Subcutaneous abdominal adipose tissue (tissue), 5 donors: ENCODE measurements around the gene TMEM258.
A peak's percentile ranks its signal among the peaks of the same experiment; 100 is the strongest.

Experiments used
- H3K27ac ChIP-seq: one replicate; pipeline ENCODE4 v1.7.0; 2013; ENCODE audit warnings: low read depth, mild to moderate bottlenecking, inconsistent platforms, low read length, moderate library complexity
- H3K27me3 ChIP-seq, 5 donors: one replicate each; pipeline ENCODE4 v1.7.0; 2013; ENCODE audit warnings: low read length in 5 of 5, inconsistent platforms in 1 of 5; ENCODE audit not compliant: control insufficient read depth in 5 of 5, insufficient read depth in 4 of 5
- H3K36me3 ChIP-seq, 5 donors: one replicate each; pipeline ENCODE4 v1.7.0; 2013; ENCODE audit warnings: low read length in 5 of 5; ENCODE audit not compliant: control insufficient read depth in 5 of 5, insufficient read depth in 5 of 5
- H3K4me1 ChIP-seq, 5 donors: one replicate each; pipeline ENCODE4 v1.7.0; 2013; ENCODE audit warnings: low read length in 5 of 5, mild to moderate bottlenecking in 3 of 5, moderate library complexity in 1 of 5; ENCODE audit not compliant: control insufficient read depth in 5 of 5, insufficient read depth in 5 of 5
- H3K4me3 ChIP-seq, 5 donors: one replicate each; pipeline ENCODE4 v1.7.0; 2013; ENCODE audit warnings: low read length in 5 of 5, low read depth in 1 of 5
- H3K9ac ChIP-seq, 5 donors: one replicate each; pipeline ENCODE4 v1.7.0; 2013; ENCODE audit warnings: low read length in 5 of 5, mild to moderate bottlenecking in 4 of 5, moderate library complexity in 3 of 5
- H3K9me3 ChIP-seq, 5 donors: one replicate each; pipeline ENCODE4 v1.7.0; 2013; ENCODE audit warnings: low read length in 5 of 5; ENCODE audit not compliant: control insufficient read depth in 5 of 5
- donor health status: healthy.
- donor health status: healthy.
- donor health status: healthy.
- donor health status: healthy.
- donor health status: healthy.

The TMEM258 gene

GRCh38 chr11:61761440-61762222, 30.8 kb downstream of the TMEM258 start:
- H3K4me3 ChIP-seq, result no peak overlapping the region
- H3K9ac ChIP-seq, result no peak overlapping the region
- H3K4me1 ChIP-seq, result no peaks in the 10 kb centered on the region
- no peaks in the 10 kb centered on the region for H3K36me3 ChIP-seq
- peaks cover 11 to 27% (median 22%) of the 10 kb centered on the region in 5 donors for H3K27me3 ChIP-seq
- no peak overlapping the region for H3K27ac ChIP-seq
- H3K9me3 ChIP-seq, result no peaks in the 10 kb centered on the region

GRCh38 chr11:61760946-61761345, 31.5 kb downstream of the TMEM258 start:
- no peak overlapping the region for H3K27ac ChIP-seq
- no peaks in the 10 kb centered on the region for H3K36me3 ChIP-seq
- H3K9ac ChIP-seq, result no peak overlapping the region
- no peak overlapping the region for H3K4me3 ChIP-seq
- peaks cover 11 to 27% (median 22%) of the 10 kb centered on the region in 5 donors for H3K27me3 ChIP-seq
- no peaks in the 10 kb centered on the region for H3K9me3 ChIP-seq
- peaks cover 0 to 4% (median 0%) of the 10 kb centered on the region in 5 donors for H3K4me1 ChIP-seq

GRCh38 chr11:61757213-61757862, 35.1 kb downstream of the TMEM258 start:
- Histone ChIP-seq H3K9me3 (no peaks in the 10 kb centered on the region), H3K27ac (no peak overlapping the region), H3K9ac (no peak overlapping the region), H3K4me1 (peaks cover 0 to 9% (median 5%) of the 10 kb centered on the region in 5 donors), H3K27me3 (peaks cover 6 to 18% (median 9%) of the 10 kb centered on the region in 5 donors), H3K4me3 (no peak overlapping the region), H3K36me3 (no peaks in the 10 kb centered on the region)

DNA sequence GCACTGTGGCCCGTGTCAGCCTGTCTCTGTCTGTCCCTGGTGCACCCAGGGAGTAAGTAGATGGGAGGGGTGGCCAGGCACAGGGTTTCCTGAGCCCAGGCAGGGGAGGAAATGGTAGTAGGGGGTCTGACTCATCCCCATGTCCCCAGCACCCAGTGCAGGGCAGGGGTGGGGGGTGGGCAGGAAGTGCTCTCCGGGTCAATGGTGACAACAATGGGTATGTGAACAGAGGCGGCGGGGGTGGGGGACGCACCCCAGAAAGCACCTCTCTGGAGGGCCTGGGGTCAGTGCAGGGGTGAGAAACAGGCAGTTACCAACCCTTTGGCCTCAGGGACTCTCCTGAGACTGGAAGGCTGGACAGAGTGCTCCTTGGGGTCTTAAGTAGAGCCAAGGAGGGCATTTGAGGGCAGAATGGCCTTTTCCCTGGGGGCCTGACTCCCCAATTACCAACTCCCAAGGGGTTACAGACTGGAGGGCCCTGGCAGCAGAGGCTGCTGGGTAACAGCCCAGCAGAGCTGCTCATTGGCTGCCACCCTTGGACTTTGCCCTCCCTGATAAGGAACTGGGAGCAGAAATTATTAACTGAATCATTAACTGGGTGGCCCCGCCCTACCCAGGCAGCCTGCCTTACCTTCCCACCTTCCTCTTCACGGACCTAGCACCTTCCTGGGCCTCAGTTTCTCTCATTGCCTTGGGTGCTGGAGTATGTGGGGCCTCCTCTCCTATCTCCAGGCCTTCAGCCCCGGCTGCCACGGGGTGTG, 35.8 kb downstream of the TMEM258 start:
- Histone ChIP-seq H3K27me3 (peaks cover 2 to 20% (median 4%) of the 10 kb centered on the region in 5 donors), H3K36me3 (no peaks in the 10 kb centered on the region), H3K9ac (no peak overlapping the region), H3K27ac (no peak overlapping the region), H3K4me3 (no peak overlapping the region), H3K9me3 (no peaks in the 10 kb centered on the region), H3K4me1 (peaks cover 0 to 15% (median 10%) of the 10 kb centered on the region in 5 donors)

GRCh38 chr11:61756147-61756451, 36.3 kb downstream of the TMEM258 start:
- Histone ChIP-seq H3K9ac (no peak overlapping the region), H3K4me1 (peaks cover 0 to 15% (median 10%) of the 10 kb centered on the region in 5 donors), H3K9me3 (no peaks in the 10 kb centered on the region), H3K36me3 (no peaks in the 10 kb centered on the region), H3K27me3 (peaks cover 0 to 18% (median 3%) of the 10 kb centered on the region in 5 donors), H3K4me3 (no peak overlapping the region), H3K27ac (no peak overlapping the region)

DNA sequence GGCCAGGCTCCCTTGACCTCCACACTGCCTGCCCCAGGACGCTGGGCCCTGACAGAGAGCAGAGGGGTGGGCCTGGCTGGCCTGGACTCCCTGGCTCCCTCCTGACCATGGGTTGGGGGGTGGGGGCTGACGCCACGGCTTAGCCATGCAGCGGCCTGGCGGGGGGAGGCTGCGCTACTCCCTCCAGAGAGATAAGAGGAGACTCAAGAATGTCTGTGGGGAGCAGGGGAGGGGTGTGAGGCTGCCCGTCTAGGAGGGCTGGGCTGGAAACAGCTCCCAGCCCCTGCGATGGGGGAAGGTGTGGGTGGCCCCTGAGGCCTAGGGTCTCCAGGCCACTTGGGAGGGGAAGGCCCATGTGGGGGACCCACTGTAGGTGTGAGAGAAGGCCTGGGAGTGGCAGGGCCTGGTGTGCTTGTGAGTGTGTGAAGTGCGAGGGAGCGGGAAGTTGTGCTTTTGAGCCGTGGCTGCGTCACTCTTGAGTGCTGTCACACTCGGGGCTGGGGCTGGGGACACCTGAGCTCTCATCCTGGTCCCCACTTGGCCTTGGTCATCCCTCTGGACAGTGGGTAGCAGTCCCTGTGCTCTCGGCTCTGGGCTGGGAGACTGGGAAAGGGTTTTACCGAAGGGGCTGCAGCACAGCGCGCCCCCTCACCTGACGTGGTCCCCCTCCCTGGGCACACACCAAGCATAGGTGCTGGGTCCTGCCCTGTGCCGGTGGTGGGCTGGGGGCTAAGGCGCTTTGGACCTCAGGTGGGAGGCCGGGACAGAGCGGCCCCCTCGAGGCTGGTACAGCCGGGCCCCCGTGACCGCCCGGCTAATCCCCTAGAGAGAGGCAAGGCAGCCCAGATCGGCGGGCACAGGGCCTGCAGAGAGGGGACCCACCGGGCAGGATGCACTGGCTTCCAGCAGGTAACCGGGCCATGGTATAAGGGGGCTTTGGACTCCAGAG, 37.6 kb downstream of the TMEM258 start:
- Histone ChIP-seq H3K4me1 (peaks cover 0 to 15% (median 10%) of the 10 kb centered on the region in 5 donors), H3K27ac (no peak overlapping the region), H3K9ac (no peak overlapping the region), H3K27me3 (peaks cover 0 to 11% (median 3%) of the 10 kb centered on the region in 5 donors), H3K9me3 (no peaks in the 10 kb centered on the region), H3K36me3 (no peaks in the 10 kb centered on the region), H3K4me3 (no peak overlapping the region)

DNA sequence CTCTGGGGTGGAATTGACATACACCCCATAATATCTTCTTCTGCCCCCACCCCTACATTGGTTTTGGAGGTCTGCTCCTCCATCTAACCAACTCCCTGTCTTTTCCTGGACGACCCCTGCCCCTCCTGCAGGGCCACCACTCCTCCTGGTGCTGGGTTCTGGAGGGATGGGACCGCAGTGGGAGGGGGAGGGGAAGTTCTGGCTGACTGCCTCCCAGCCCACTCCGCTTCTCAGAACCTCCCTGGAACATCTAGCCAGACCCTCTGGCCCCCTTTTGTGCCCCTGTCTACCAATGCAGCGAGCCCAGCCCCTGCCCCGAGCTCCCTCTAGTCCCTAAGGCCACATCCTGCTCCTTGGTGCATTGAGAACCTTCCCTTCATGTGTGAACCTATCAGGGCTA, 38.7 kb downstream of the TMEM258 start:
- peaks cover 0 to 15% (median 10%) of the 10 kb centered on the region in 5 donors for H3K4me1 ChIP-seq

GRCh38 chr11:61752925-61753521, 39.4 kb downstream of the TMEM258 start:
- peaks cover 0 to 18% (median 13%) of the 10 kb centered on the region in 5 donors for H3K4me1 ChIP-seq
- no peaks in the 10 kb centered on the region for H3K36me3 ChIP-seq
- H3K9ac ChIP-seq, result peak overlapping the region in 2 of 5 donors; percentile 25 to 32
- H3K9me3 ChIP-seq, result no peaks in the 10 kb centered on the region
- peak overlapping the region in 4 of 5 donors; percentile 36 to 64 (median 48) for H3K4me3 ChIP-seq
- H3K27me3 ChIP-seq, result peaks cover 0 to 11% (median 3%) of the 10 kb centered on the region in 5 donors
- H3K27ac ChIP-seq, result no peak overlapping the region

More for the DNA sequence above, 38.7 kb downstream of the TMEM258 start:
- H3K9me3 ChIP-seq, result no peaks in the 10 kb centered on the region
- no peak overlapping the region for H3K9ac ChIP-seq
- H3K27me3 ChIP-seq, result peaks cover 0 to 11% (median 3%) of the 10 kb centered on the region in 5 donors
- no peaks in the 10 kb centered on the region for H3K36me3 ChIP-seq
- no peak overlapping the region for H3K27ac ChIP-seq
- H3K4me3 ChIP-seq, result no peak overlapping the region
